ENCODE results near the gene USP14.

Gene USP14

DNA sequence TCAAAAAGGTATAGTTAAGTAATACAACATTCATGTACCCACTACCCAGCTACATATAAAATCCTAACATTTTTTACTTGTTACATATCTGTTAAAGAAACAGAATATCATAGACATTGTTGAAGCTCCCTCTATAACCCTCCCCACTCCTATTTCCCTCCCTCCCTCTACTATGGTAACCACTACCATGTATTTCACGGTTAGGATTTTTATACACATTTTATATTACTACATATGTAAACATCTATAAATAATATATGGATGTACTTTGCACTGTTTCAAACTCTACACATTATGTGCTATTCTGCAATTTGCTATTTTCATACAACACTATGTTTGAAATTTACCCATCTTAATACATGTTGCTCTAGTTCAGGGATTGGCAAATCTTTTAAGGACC lies 73.2 kb downstream of the USP14 start:
- DNase-seq, result no peak

DNA sequence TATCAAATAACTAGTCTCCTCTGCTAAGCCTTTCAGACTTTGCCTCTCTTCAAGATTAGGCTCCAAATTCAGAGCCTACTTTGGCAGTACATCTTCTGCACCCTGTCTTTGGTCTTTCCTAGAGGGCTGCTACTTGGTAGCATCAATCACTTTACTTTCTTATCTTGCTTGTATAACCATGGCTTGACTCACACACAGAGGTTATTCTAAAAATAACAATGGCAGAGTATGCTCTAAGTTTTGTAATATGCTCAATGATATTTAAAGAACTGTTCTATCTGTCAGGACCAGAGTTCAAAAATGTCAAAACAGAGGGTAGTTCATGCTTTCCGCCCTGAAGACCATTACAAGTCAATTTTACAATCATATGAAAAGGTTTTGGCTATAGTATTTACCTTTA lies 81.8 kb downstream of the USP14 start:
- DNase-seq, result no peak

- no peak for DNase-seq
Observed at GRCh38 chr18:245282-245847, 87.0 kb downstream of the USP14 start.

GRCh38 chr18:248053-248452 lies 89.7 kb downstream of the USP14 start:
- no peak for DNase-seq

- DNase-seq, result no peak
Observed at GRCh38 chr18:250685-251084, 92.3 kb downstream of the USP14 start.

- DNase-seq, result no peak
Observed at GRCh38 chr18:251572-251971, 93.2 kb downstream of the USP14 start.

DNA sequence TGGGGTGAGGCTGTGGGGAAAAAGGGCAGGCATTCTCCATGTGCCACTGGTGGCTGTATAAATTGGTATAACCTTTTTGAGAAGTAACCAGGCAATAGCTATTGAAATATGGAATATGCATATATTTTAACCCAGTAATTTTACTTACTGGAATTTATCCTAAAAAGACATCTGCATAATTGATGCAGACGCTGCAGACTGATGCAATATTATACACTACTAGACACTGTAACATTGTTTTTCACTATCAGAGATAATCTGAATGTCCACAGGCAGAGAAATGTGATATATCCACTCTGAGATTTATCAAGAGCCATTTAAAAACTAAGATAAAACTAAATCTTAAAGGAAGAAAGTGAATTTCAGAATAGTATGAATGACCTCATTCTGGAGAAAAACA lies 94.8 kb downstream of the USP14 start:
- DNase-seq, result no peak

- no peak for DNase-seq
Observed at GRCh38 chr18:255171-255570, 96.8 kb downstream of the USP14 start.

GRCh38 chr18:260547-260946 lies 102.2 kb downstream of the USP14 start:
- no peak for DNase-seq

DNA sequence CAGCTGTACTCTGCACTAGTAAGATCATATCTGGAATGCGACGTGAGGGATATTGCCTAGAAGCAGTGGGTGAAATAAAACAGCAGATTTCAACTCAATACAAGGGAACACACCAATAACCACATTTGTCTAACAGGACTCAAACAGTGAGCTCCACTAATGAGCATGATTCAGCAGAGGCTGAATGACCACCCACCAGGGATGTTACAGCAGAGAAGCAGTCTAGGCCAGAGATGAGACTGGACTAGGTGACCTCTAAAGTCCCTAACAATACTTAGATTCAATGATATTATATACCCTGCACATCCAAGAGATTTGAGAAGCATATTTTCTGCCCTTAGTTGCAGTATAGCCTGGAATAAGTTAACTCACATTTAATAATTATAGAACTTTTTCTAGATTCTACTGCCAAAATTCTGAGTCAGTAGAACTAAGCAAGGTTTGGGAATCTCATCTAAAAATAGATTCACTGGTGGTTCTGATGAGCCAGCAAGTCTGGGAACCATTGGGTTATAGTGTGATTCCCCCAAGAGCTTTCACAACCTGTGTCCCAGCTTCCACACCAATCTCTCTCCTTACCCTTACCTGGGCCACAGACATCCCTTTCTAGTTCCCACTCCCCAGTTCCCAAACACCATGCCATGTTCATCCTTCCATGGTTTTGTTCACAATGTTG lies 103.2 kb downstream of the USP14 start:
- DNase-seq, result no peak

Data from suppressor macrophage treated with lipopolysaccharide for 1 hour (primary cell).